Gastrocnemius medialis (tissue), 4 donors: ENCODE measurements around the gene RGS4. TPM values are rescaled to one million over a fixed set of nuclear protein-coding genes. Genes with fewer than 3 reads are reported as not detected.

Experiments
- ATAC-seq, 2 donors: fragments of 150-250 bp; one replicate each; pipeline ENCODE4 v1.9.1; 2016
- DNase-seq, 2 donors: peaks; one replicate each; pipeline ENCODE4 v3.0.0-alpha.2; 2019
- H3K27ac ChIP-seq, 4 donors: fragments of 200-600 bp; sonication (generic); 1 replicate in 1 of 4; 2 replicates in 3 of 4; pipeline ENCODE4 v1.5.1; 2016 to 2018; ENCODE audit warnings: mild to moderate bottlenecking in 2 of 4, moderate library complexity in 1 of 4
- H3K27me3 ChIP-seq, 3 donors: fragments of 200-600 bp; sonication (generic) in 2 of 3; 1 replicate in 1 of 3; 2 replicates in 2 of 3; pipeline versions ENCODE4 v1.5.1 to v1.6.0; 2016 to 2019; ENCODE audit warnings: mild to moderate bottlenecking in 1 of 3, moderate library complexity in 1 of 3
- H3K36me3 ChIP-seq, 2 donors: fragments of 200-600 bp; sonication (generic) in 1 of 2; one replicate each; pipeline ENCODE4 v1.5.1; 2017 to 2018
- H3K4me1 ChIP-seq, 2 donors: fragments of 200-600 bp; sonication (generic) in 1 of 2; one replicate each; pipeline ENCODE4 v1.5.1; 2016 to 2017; ENCODE audit warnings: mild to moderate bottlenecking in 2 of 2
- H3K4me3 ChIP-seq, 4 donors: fragments of 200-600 bp; sonication (generic) in 3 of 4; 1 replicate in 1 of 4; 2 replicates in 3 of 4; pipeline ENCODE4 v1.5.1; 2016 to 2019; ENCODE audit warnings: mild to moderate bottlenecking in 2 of 4
- H3K9me3 ChIP-seq, 3 donors: fragments of 200-600 bp; sonication (generic) in 2 of 3; 1 replicate in 1 of 3; 2 replicates in 2 of 3; pipeline ENCODE4 v1.5.1; 2016 to 2019
- CTCF ChIP-seq, 5 experiments: fragments of 450-650 bp in 3 of 5; fragments of 200-600 bp in 2 of 5; sonication (generic) in 2 of 5; IDR thresholded peaks in 4 of 5; conservative IDR thresholded peaks in 1 of 5; 1 replicate in 4 of 5; 2 replicates in 1 of 5; pipeline ENCODE4 v1.5.1; 2016 to 2019; ENCODE audit warnings: antibody characterized with exemption in 5 of 5, mild to moderate bottlenecking in 3 of 5, moderate library complexity in 3 of 5
- POLR2A ChIP-seq, 2 donors: fragments of 450-650 bp; IDR thresholded peaks; one replicate each; pipeline ENCODE4 v1.6.1; 2017; ENCODE audit warnings: antibody characterized with exemption in 2 of 2, mild to moderate bottlenecking in 2 of 2, moderate library complexity in 2 of 2
- in situ Hi-C, 4 donors: fragments of 200-750 bp; cut with MboI; loops; one replicate each; pipeline versions ENCODE4 v1.15.0 to v1.8.0; 2017; ENCODE audit warnings: low sequenced_read_pairs in 4 of 4
- intact Hi-C: fragments of 100-400 bp; cut with DNase I; formaldehyde crosslinking; loops from one replicate; pipeline ENCODE4 v1.15.1; 2023; ENCODE audit warnings: low total_unique reads
- total RNA-seq, 4 donors: library from RNA; depleted of rRNA; stranded (reverse); fragments of >200 nt; gene quantifications; one replicate each; pipeline versions ENCODE4 v1.1.0 to v1.2.3, GENCODE V29; 2016

RGS4 gene
- total RNA-seq, result not detected

- DNase-seq (peak in 1 of 2 donors; percentile 4), ATAC-seq (peak; percentile 46 to 56)
- intact Hi-C loops (no loop called here), in situ Hi-C loops (loop anchor here in 2 of 4 donors (10.0 to 25.0 kb wide), 2 partner anchors 182 to 194 kb away; no protein-coding TSS in a partner anchor)
- peak in 2 of 5 experiments; percentile 14 to 24 for TF ChIP-seq CTCF (IDR thresholded peaks at IDR 0.05 in 4 of 5, conservative IDR thresholded peaks at IDR 0.05 in 1 of 5)
- TF ChIP-seq POLR2A (IDR thresholded peaks at IDR 0.05), result no peak
- Histone ChIP-seq H3K27ac (no peak within 1 kb of the TSS), H3K36me3 (no peaks in the 10 kb centered on the region), H3K27me3 (peaks cover 0 to 4% (median 0%) of the 10 kb centered on the region in 3 donors), H3K4me1 (no peaks in the 10 kb centered on the region), H3K4me3 (peak within 1 kb of the TSS in 3 of 4 donors; percentile 19 to 45 (median 23)), H3K9me3 (no peaks in the 10 kb centered on the region)
Measured at GRCh38 chr1:163069142-163069541, at the start of gene RGS4. Gene RGS4 (plus strand): TSS chr1:163069361. CDS start chr1:163069485, 124 bp downstream.

- no peaks in the 10 kb centered on the region for H3K27me3 ChIP-seq
- intact Hi-C loops (no loop called here), in situ Hi-C loops (no loop called here)
- no peaks in the 10 kb centered on the region for H3K4me1 ChIP-seq
- H3K27ac ChIP-seq, result no peak overlapping the region
- no peak for TF ChIP-seq CTCF (IDR thresholded peaks at IDR 0.05 in 4 of 5, conservative IDR thresholded peaks at IDR 0.05 in 1 of 5)
- no peak for TF ChIP-seq POLR2A (IDR thresholded peaks at IDR 0.05)
- no peak for DNase-seq
- ATAC-seq, result no peak
- no peaks in the 10 kb centered on the region for H3K36me3 ChIP-seq
- H3K9me3 ChIP-seq, result peaks cover 0 to 5% (median 0%) of the 10 kb centered on the region in 3 donors
- H3K4me3 ChIP-seq, result no peak overlapping the region
Measured at GRCh38 chr1:163022129-163022528, 47.0 kb upstream of the RGS4 start.

GRCh38 chr1:163027610-163028009 is 41.6 kb upstream of the RGS4 start:
- TF ChIP-seq POLR2A (IDR thresholded peaks at IDR 0.05) (no peak), CTCF (IDR thresholded peaks at IDR 0.05 in 4 of 5, conservative IDR thresholded peaks at IDR 0.05 in 1 of 5) (no peak)
- Histone ChIP-seq H3K36me3 (no peaks in the 10 kb centered on the region), H3K9me3 (no peaks in the 10 kb centered on the region), H3K27me3 (no peaks in the 10 kb centered on the region), H3K4me1 (no peaks in the 10 kb centered on the region), H3K4me3 (no peak overlapping the region), H3K27ac (no peak overlapping the region)
- intact Hi-C loops (no loop called here), in situ Hi-C loops (no loop called here)
- no peak for ATAC-seq
- no peak for DNase-seq

GRCh38 chr1:163029901-163030300 is 39.3 kb upstream of the RGS4 start:
- Histone ChIP-seq H3K36me3 (no peaks in the 10 kb centered on the region), H3K4me1 (no peaks in the 10 kb centered on the region), H3K27me3 (no peaks in the 10 kb centered on the region), H3K27ac (no peak overlapping the region), H3K9me3 (no peaks in the 10 kb centered on the region), H3K4me3 (no peak overlapping the region)
- DNase-seq, result no peak
- in situ Hi-C loops, result no loop called here
- intact Hi-C loops, result no loop called here
- TF ChIP-seq POLR2A (IDR thresholded peaks at IDR 0.05) (no peak), CTCF (IDR thresholded peaks at IDR 0.05 in 4 of 5, conservative IDR thresholded peaks at IDR 0.05 in 1 of 5) (no peak)
- no peak for ATAC-seq
